Right renal cortex interstitium (tissue), 3 donors: ENCODE data around the gene TMEM270. TPM values are rescaled to one million over a fixed set of nuclear protein-coding genes. Genes with fewer than 3 reads are reported as not detected.
A peak's percentile ranks its signal among the peaks of the same experiment; 100 is the strongest.
"Not testable (repeated sequence)": the region's sequence is repeated elsewhere in the genome, so short reads cannot be mapped to it uniquely, and the experiment has no call there.

Experiments
- DNase-seq, 3 donors: peaks; one replicate each; pipeline ENCODE4 v3.0.0-alpha.2; 2013; ENCODE audit warnings: low read depth in 3 of 3, low spot score in 2 of 3
- polyA plus RNA-seq, 3 donors: library from polyadenylated mRNA; unstranded; fragments of 120-200 nt; gene quantifications; one replicate each; pipeline ENCODE4 v1.2.1, GENCODE V29; 2013; ENCODE audit not compliant: insufficient read length in 3 of 3

Gene TMEM270
- polyA plus RNA-seq, 3 donors, result not detected

- DNase-seq, result no peak
These were observed 28.9 kb upstream of the TMEM270 start for GRCh38 chr7:73831834-73832651.

GRCh38 chr7:73832806-73833205 lies 28.2 kb upstream of the TMEM270 start:
- no peak for DNase-seq

- no peak for DNase-seq
These were observed 27.6 kb upstream of the TMEM270 start for GRCh38 chr7:73833251-73833919.

- no peak for DNase-seq
These were observed 26.2 kb upstream of the TMEM270 start for GRCh38 chr7:73834626-73835191.

GRCh38 chr7:73837167-73837566 lies 23.8 kb upstream of the TMEM270 start:
- not testable (repeated sequence) for DNase-seq

GRCh38 chr7:73838642-73839041 lies 22.3 kb upstream of the TMEM270 start:
- no peak for DNase-seq

GRCh38 chr7:73839290-73839689 lies 21.7 kb upstream of the TMEM270 start:
- DNase-seq, result no peak

- DNase-seq, result no peak
These were observed 20.9 kb upstream of the TMEM270 start for GRCh38 chr7:73839743-73840714.

- DNase-seq, result no peak
These were observed 20.1 kb upstream of the TMEM270 start for GRCh38 chr7:73840715-73841379.

GRCh38 chr7:73841689-73842066 lies 19.3 kb upstream of the TMEM270 start:
- no peak for DNase-seq

- DNase-seq, result peak in 1 of 3 donors; percentile 87
These were observed 18.6 kb upstream of the TMEM270 start, which contains the start of gene METTL27 for GRCh38 chr7:73842067-73842976. METTL27 (minus strand) TSS chr7:73842516; CDS start chr7:73842140, 376 bp downstream.

GRCh38 chr7:73844131-73844547 lies 16.8 kb upstream of the TMEM270 start:
- DNase-seq, result no peak

GRCh38 chr7:73844848-73845460 lies 16.0 kb upstream of the TMEM270 start:
- DNase-seq, result no peak

- DNase-seq, result not testable (repeated sequence)
These were observed 15.2 kb upstream of the TMEM270 start for GRCh38 chr7:73845701-73846195.

GRCh38 chr7:73847941-73848723 lies 12.8 kb upstream of the TMEM270 start:
- DNase-seq, result no peak

- DNase-seq, result no peak
These were observed 10.2 kb upstream of the TMEM270 start for GRCh38 chr7:73850781-73851207.
